DOHH2 (cell line): Measurements from ENCODE around the gene RNU1-3.
"Not testable (repeated sequence)": the region's sequence is repeated elsewhere in the genome, so short reads cannot be mapped to it uniquely, and the experiment has no call there.

Experiments
- H3F3A ChIP-seq: fragments of 200-600 bp; sonication (generic), shearing (Covaris generic); 2 replicates; pipeline ENCODE4 v1.6.0; 2016; ENCODE audit warnings: antibody characterized with exemption, mild to moderate bottlenecking; ENCODE audit not compliant: control insufficient read depth, insufficient read depth
- H3K27ac ChIP-seq: fragments of 200-600 bp; sonication (generic); 2 replicates; pipeline ENCODE4 v1.5.1; 2014; ENCODE audit warnings: low read depth, mild to moderate bottlenecking, low read length, moderate library complexity
- H3K27me3 ChIP-seq: fragments of 200-600 bp; sonication (generic); 2 replicates; pipeline ENCODE4 v1.6.1; 2014; ENCODE audit warnings: mild to moderate bottlenecking, low read length, mixed read lengths; ENCODE audit not compliant: control insufficient read depth
- H3K36me3 ChIP-seq: fragments of 200-600 bp; sonication (generic); 2 replicates; pipeline ENCODE4 v1.6.1; 2014; ENCODE audit warnings: mild to moderate bottlenecking, low read length, moderate library complexity, mixed read lengths; ENCODE audit not compliant: control insufficient read depth
- H3K4me1 ChIP-seq: fragments of 200-600 bp; sonication (generic); 2 replicates; pipeline ENCODE4 v1.6.1; 2014; ENCODE audit warnings: mild to moderate bottlenecking, low read length, mixed read lengths; ENCODE audit not compliant: control insufficient read depth
- H3K4me2 ChIP-seq: fragments of 200-600 bp; sonication (generic); 2 replicates; pipeline ENCODE4 v1.6.0; 2014; ENCODE audit warnings: mild to moderate bottlenecking, low read length, moderate library complexity
- H3K4me3 ChIP-seq: fragments of 200-600 bp; sonication (generic); 2 replicates; pipeline ENCODE4 v1.5.1; 2014; ENCODE audit warnings: mild to moderate bottlenecking, low read length, mixed read lengths
- H3K79me2 ChIP-seq: fragments of 200-600 bp; sonication (generic); 2 replicates; pipeline ENCODE4 v1.6.1; 2014; ENCODE audit warnings: mild to moderate bottlenecking, low read length, mixed read lengths; ENCODE audit not compliant: control insufficient read depth
- H3K9me2 ChIP-seq: fragments of 200-600 bp; sonication (generic); replicated peaks from 2 replicates; pipeline ENCODE4 v1.6.1; 2014; ENCODE audit warnings: mild to moderate bottlenecking, low read length, mixed read lengths; ENCODE audit not compliant: control insufficient read depth
- H3K9me3 ChIP-seq: fragments of 200-600 bp; sonication (generic); 2 replicates; pipeline ENCODE4 v1.6.1; 2014; ENCODE audit warnings: antibody characterized with exemption, low read length, mixed read lengths; ENCODE audit not compliant: control insufficient read depth, insufficient read depth
- H4K20me1 ChIP-seq: fragments of 200-600 bp; sonication (generic); 2 replicates; pipeline ENCODE4 v1.6.0; 2014; ENCODE audit warnings: low read depth, mild to moderate bottlenecking, antibody characterized with exemption, low read length, moderate library complexity; ENCODE audit not compliant: control insufficient read depth, insufficient read depth
- EZH2phosphoT487 ChIP-seq: fragments of 200-600 bp; sonication (generic); IDR thresholded peaks from 2 replicates; pipeline ENCODE4 v1.6.1; 2017; ENCODE audit warnings: borderline replicate concordance, mild to moderate bottlenecking, antibody characterized with exemption, low read length, moderate library complexity, mixed read lengths
- TF ChIP-seq, protein P1 (sequence below): fragments of 200-600 bp; sonication (generic); IDR thresholded peaks from one replicate; pipeline ENCODE4 v1.5.1; 2014; ENCODE audit warnings: antibody characterized with exemption, mild to moderate bottlenecking, low read depth, low read length; ENCODE audit not compliant: poor library complexity, severe bottlenecking

Gene RNU1-3

DNA sequence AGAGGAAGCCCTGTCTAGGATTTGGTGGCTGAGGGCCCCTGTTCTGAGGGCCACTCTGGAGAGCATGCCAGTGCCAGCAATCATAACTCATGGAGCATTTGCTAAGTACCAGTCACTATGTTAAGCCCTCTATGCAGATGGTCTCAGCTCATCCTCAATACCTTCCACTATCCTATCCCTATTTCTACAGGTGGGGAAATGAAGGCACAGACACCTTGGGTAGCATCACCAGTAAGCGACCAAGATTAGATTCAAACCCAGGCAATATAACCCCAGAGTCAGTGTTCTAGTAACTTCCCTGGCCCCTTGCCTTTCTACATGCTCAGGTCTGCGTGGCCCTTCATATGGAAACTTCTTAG, 45.5 kb downstream of the RNU1-3 start:
- H3K36me3 ChIP-seq, result peaks cover 27% of the 10 kb centered on the region
- peaks cover 6% of the 10 kb centered on the region for H3F3A ChIP-seq
- no peak overlapping the region for H3K27ac ChIP-seq
- no peaks in the 10 kb centered on the region for H3K9me3 ChIP-seq
- no peaks in the 10 kb centered on the region for H3K27me3 ChIP-seq
- H3K4me2 ChIP-seq, result no peak overlapping the region
- H3K4me1 ChIP-seq, result no peaks in the 10 kb centered on the region
- H3K79me2 ChIP-seq, result no peaks in the 10 kb centered on the region
- TF ChIP-seq EZH2phosphoT487, result no peak
- TF ChIP-seq, protein P1, sequence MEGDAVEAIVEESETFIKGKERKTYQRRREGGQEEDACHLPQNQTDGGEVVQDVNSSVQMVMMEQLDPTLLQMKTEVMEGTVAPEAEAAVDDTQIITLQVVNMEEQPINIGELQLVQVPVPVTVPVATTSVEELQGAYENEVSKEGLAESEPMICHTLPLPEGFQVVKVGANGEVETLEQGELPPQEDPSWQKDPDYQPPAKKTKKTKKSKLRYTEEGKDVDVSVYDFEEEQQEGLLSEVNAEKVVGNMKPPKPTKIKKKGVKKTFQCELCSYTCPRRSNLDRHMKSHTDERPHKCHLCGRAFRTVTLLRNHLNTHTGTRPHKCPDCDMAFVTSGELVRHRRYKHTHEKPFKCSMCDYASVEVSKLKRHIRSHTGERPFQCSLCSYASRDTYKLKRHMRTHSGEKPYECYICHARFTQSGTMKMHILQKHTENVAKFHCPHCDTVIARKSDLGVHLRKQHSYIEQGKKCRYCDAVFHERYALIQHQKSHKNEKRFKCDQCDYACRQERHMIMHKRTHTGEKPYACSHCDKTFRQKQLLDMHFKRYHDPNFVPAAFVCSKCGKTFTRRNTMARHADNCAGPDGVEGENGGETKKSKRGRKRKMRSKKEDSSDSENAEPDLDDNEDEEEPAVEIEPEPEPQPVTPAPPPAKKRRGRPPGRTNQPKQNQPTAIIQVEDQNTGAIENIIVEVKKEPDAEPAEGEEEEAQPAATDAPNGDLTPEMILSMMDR, result peak; percentile 50
- no peak overlapping the region for H3K4me3 ChIP-seq
- H3K9me2 ChIP-seq, result no peaks in the 10 kb centered on the region
- no peaks in the 10 kb centered on the region for H4K20me1 ChIP-seq

- not testable (repeated sequence) for H3K4me3 ChIP-seq, H3K4me2 ChIP-seq, H4K20me1 ChIP-seq, H3K27ac ChIP-seq, H3K27me3 ChIP-seq, H3K79me2 ChIP-seq, H3F3A ChIP-seq, H3K4me1 ChIP-seq, H3K9me3 ChIP-seq, H3K9me2 ChIP-seq
- H3K36me3 ChIP-seq, result peaks cover 20% of the 10 kb centered on the region
These were observed 46.8 kb downstream of the RNU1-3 start for GRCh38 chr1:16619803-16620501.

DNA sequence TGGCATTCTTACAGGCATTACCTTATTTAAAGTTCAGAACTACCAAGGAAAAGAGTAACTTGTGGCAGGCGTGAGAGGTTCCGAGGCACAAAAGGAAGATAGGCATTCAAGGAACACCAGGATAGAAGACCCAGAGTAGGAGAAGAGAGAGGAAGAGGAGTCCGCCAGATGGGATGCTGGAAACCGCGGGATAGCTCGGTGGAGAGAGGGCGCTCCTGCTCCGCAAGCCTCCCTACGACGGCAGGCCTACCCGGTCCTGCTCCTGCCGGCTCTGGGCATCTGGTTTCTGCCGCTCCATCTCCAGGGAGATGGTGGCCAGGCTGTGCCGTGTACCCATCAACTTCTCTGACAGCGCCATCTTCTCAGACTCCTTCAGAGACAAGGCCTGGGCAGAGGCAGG, 48.0 kb downstream of the RNU1-3 start:
- Histone ChIP-seq H4K20me1 (no peaks in the 10 kb centered on the region), H3F3A (peaks cover 14% of the 10 kb centered on the region), H3K4me2 (no peak overlapping the region), H3K9me2 (no peaks in the 10 kb centered on the region), H3K27me3 (peaks cover 4% of the 10 kb centered on the region; the same call in 1 of the 2 replicates), H3K27ac (no peak overlapping the region), H3K36me3 (peaks cover 12% of the 10 kb centered on the region; the same call in 1 of the 2 replicates), H3K4me3 (no peak overlapping the region), H3K4me1 (peaks cover 7% of the 10 kb centered on the region), H3K79me2 (no peaks in the 10 kb centered on the region), H3K9me3 (no peaks in the 10 kb centered on the region)
- TF ChIP-seq, protein P1, result no peak
- TF ChIP-seq EZH2phosphoT487, result no peak

DNA sequence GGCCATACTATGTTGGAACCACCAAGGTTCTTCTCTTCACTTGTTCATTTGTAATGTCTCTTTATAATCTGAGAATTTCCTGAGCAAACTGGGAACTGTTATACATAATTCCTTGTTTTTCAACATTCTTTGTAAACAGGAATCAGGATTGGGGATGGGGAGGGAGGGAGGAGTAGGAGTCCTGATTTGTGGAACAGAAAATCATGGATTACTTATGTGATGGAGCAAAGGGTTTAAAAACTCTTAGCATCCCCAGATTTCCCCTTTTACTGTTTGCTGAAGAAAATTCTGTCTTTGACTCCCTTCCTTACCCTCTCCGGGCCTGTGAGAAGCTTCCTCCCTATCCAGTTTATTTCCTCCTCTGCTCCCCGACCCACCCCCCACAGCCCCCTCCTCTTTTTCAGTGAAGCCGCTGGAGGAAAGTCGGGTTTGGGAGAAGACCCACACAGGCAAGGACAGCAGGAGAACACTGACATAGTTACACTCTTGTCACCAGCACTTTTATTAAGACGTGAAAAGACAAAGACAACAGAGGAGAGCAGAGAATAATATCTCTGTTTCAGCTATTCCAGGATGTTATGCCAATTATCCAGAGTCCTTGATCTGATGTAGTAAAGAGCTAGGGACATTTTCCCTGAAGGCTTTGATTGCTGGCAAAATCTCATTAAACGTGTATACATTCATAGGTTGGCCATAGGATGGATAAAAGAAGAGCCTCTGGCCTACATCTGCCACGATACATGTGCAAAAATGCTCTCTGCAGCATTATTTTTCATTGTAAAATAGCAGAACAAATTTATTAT, 48.8 kb downstream of the RNU1-3 start:
- no peaks in the 10 kb centered on the region for H4K20me1 ChIP-seq
- H3K4me2 ChIP-seq, result no peak overlapping the region
- no peak for TF ChIP-seq EZH2phosphoT487
- TF ChIP-seq, protein P1, result no peak
- no peaks in the 10 kb centered on the region for H3K9me3 ChIP-seq
- H3K9me2 ChIP-seq, result no peaks in the 10 kb centered on the region
- H3K79me2 ChIP-seq, result no peaks in the 10 kb centered on the region
- H3K4me3 ChIP-seq, result no peak overlapping the region
- H3K36me3 ChIP-seq, result peaks cover 7% of the 10 kb centered on the region; the same call in 1 of the 2 replicates
- H3K27ac ChIP-seq, result no peak overlapping the region
- H3K27me3 ChIP-seq, result peaks cover 9% of the 10 kb centered on the region
- H3K4me1 ChIP-seq, result peaks cover 10% of the 10 kb centered on the region
- H3F3A ChIP-seq, result peaks cover 14% of the 10 kb centered on the region
